H1 (cell line): Measurements from ENCODE around the gene FAS. TPM values are rescaled to one million over a fixed set of nuclear protein-coding genes. Genes with fewer than 3 reads are reported as not detected.

Experiments
- HDAC6 ChIP-seq: IDR thresholded peaks from one replicate; pipeline ENCODE4 v1.7.1; 2012; ENCODE audit warnings: low read depth, mild to moderate bottlenecking, inconsistent platforms, low read length, moderate library complexity
- MAX ChIP-seq: IDR thresholded peaks from 2 replicates; pipeline ENCODE4 v1.6.1; 2012; ENCODE audit warnings: inconsistent platforms
- RAD21 ChIP-seq, 2 experiments: IDR thresholded peaks in 1 of 2; conservative IDR thresholded peaks in 1 of 2; 2 replicates each; pipeline ENCODE4 v1.6.1; 2011; ENCODE audit warnings: low read depth in 2 of 2, low read length in 2 of 2, improper control_type of control experiment in 1 of 2, inconsistent platforms in 1 of 2, mild to moderate bottlenecking in 1 of 2, moderate library complexity in 1 of 2
- polyA plus RNA-seq, 7 experiments: library from polyadenylated mRNA; depleted of rRNA in 3 of 7; stranded (reverse) in 5 of 7; unstranded in 2 of 7; fragments of >200 nt in 5 of 7; fragments of 200-250 nt in 2 of 7; gene quantifications; 1 replicate in 5 of 7; 2 replicates in 1 of 7; 4 replicates in 1 of 7; pipeline versions ENCODE4 v1.2.1 to v1.2.3, GENCODE V29; 2011 to 2013; ENCODE audit warnings: missing spikeins in 2 of 7, mixed read lengths in 2 of 7
- total RNA-seq: library from RNA; stranded (reverse); fragmentation: NEBNext Ultra II Directional; extraction: Animal tissue kit (Norgen Biotek cat#: 25700); gene quantifications from 2 replicates; pipeline ENCODE4 v1.2.1, GENCODE V29; 2021

FAS gene
- total and polyA plus RNA-seq, 2 of the 8 experiments (the other 6 are each of a cell fraction or from before 2014, with no cell fraction given) = 4.0 to 6.7 TPM

GRCh38 chr10:89063465-89063864, 72.9 kb downstream of the FAS start (continued):
- no peak for TF ChIP-seq RAD21 (IDR thresholded peaks at IDR 0.05 in 1 of 2, conservative IDR thresholded peaks at IDR 0.05 in 1 of 2; ENCODE audit: low read depth in 2 of 2, low read length in 2 of 2)
- no peak for TF ChIP-seq MAX
- TF ChIP-seq HDAC6 = no peak
